Skeletal muscle satellite cell (primary cell): Measurements from ENCODE around the gene RPUSD2.
"Not testable (repeated sequence)": the region's sequence is repeated elsewhere in the genome, so short reads cannot be mapped to it uniquely, and the experiment has no call there.

Experiments
- H3K27me3 ChIP-seq: 2 replicates; pipeline ENCODE4 v1.7.0; 2013; ENCODE audit warnings: low read length; ENCODE audit not compliant: control insufficient read depth, insufficient read depth
- H3K36me3 ChIP-seq: 2 replicates; pipeline ENCODE4 v1.7.0; 2013; ENCODE audit warnings: mild to moderate bottlenecking, control low read depth, low read length; ENCODE audit not compliant: insufficient read depth
- H3K4me1 ChIP-seq: 2 replicates; pipeline ENCODE4 v1.7.0; 2013; ENCODE audit warnings: low read length; ENCODE audit not compliant: control insufficient read depth, insufficient read depth
- H3K4me2 ChIP-seq: 2 replicates; pipeline ENCODE4 v1.7.0; 2013; ENCODE audit warnings: mild to moderate bottlenecking, low read length
- H3K4me3 ChIP-seq: 2 replicates; pipeline ENCODE4 v1.7.0; 2013; ENCODE audit warnings: low read length
- H3K9ac ChIP-seq: 2 replicates; pipeline ENCODE4 v1.7.0; 2013; ENCODE audit warnings: mild to moderate bottlenecking, low read depth, low read length, moderate library complexity
- H3K9me3 ChIP-seq: replicated peaks from 2 replicates; pipeline ENCODE4 v1.7.0; 2013; ENCODE audit warnings: mild to moderate bottlenecking, control low read depth, low read length

RPUSD2 gene

GRCh38 chr15:40575113-40575512, 6.0 kb downstream of the RPUSD2 start:
- Histone ChIP-seq H3K4me3 (no peak overlapping the region), H3K9ac (no peak overlapping the region), H3K27me3 (no peaks in the 10 kb centered on the region), H3K4me2 (no peak overlapping the region), H3K9me3 (no peaks in the 10 kb centered on the region), H3K36me3 (peaks cover 18% of the 10 kb centered on the region), H3K4me1 (peaks cover 7% of the 10 kb centered on the region)

GRCh38 chr15:40576914-40577313, 7.8 kb downstream of the RPUSD2 start:
- not testable (repeated sequence) for H3K9ac ChIP-seq, H3K27me3 ChIP-seq, H3K4me2 ChIP-seq, H3K9me3 ChIP-seq, H3K4me1 ChIP-seq, H3K4me3 ChIP-seq
- peaks cover 10% of the 10 kb centered on the region for H3K36me3 ChIP-seq

GRCh38 chr15:40578892-40579291, 9.8 kb downstream of the RPUSD2 start:
- Histone ChIP-seq H3K9me3 (no peaks in the 10 kb centered on the region), H3K9ac (no peak overlapping the region), H3K36me3 (peaks cover 2% of the 10 kb centered on the region), H3K4me2 (no peak overlapping the region), H3K4me1 (no peaks in the 10 kb centered on the region), H3K4me3 (no peak overlapping the region), H3K27me3 (no peaks in the 10 kb centered on the region)

GRCh38 chr15:40581796-40582195, 12.7 kb downstream of the RPUSD2 start:
- H3K27me3 ChIP-seq, H3K9ac ChIP-seq, H3K36me3 ChIP-seq, H3K4me2 ChIP-seq, H3K4me1 ChIP-seq, H3K4me3 ChIP-seq, H3K9me3 ChIP-seq: not testable (repeated sequence)

GRCh38 chr15:40582726-40583246, 13.7 kb downstream of the RPUSD2 start:
- Histone ChIP-seq H3K9me3 (no peaks in the 10 kb centered on the region), H3K4me2 (peak overlapping the region; percentile 74), H3K27me3 (peaks cover 3% of the 10 kb centered on the region), H3K4me3 (peak overlapping the region; percentile 10), H3K36me3 (no peaks in the 10 kb centered on the region), H3K9ac (no peak overlapping the region), H3K4me1 (no peaks in the 10 kb centered on the region)

- no peak overlapping the region for H3K4me2 ChIP-seq
- H3K9me3 ChIP-seq = no peaks in the 10 kb centered on the region
- no peak overlapping the region for H3K4me3 ChIP-seq
- H3K27me3 ChIP-seq = peaks cover 3% of the 10 kb centered on the region
- H3K36me3 ChIP-seq = no peaks in the 10 kb centered on the region
- no peaks in the 10 kb centered on the region for H3K4me1 ChIP-seq
- H3K9ac ChIP-seq = no peak overlapping the region
Measured at GRCh38 chr15:40584191-40584590, 15.1 kb downstream of the RPUSD2 start.

GRCh38 chr15:40590667-40591050, 21.6 kb downstream of the RPUSD2 start:
- no peaks in the 10 kb centered on the region for H3K4me1 ChIP-seq
- H3K4me2 ChIP-seq = no peak overlapping the region
- H3K9me3 ChIP-seq = no peaks in the 10 kb centered on the region
- H3K4me3 ChIP-seq = no peak overlapping the region
- no peaks in the 10 kb centered on the region for H3K27me3 ChIP-seq
- no peak overlapping the region for H3K9ac ChIP-seq
- no peaks in the 10 kb centered on the region for H3K36me3 ChIP-seq

- Histone ChIP-seq H3K4me3 (no peak overlapping the region), H3K27me3 (no peaks in the 10 kb centered on the region), H3K4me1 (no peaks in the 10 kb centered on the region), H3K9ac (no peak overlapping the region), H3K4me2 (no peak overlapping the region), H3K9me3 (no peaks in the 10 kb centered on the region), H3K36me3 (no peaks in the 10 kb centered on the region)
Measured at GRCh38 chr15:40591389-40591788, 22.3 kb downstream of the RPUSD2 start.

- peak overlapping the region; percentile 14 for H3K4me2 ChIP-seq
- no peaks in the 10 kb centered on the region for H3K4me1 ChIP-seq
- H3K9ac ChIP-seq = no peak overlapping the region
- H3K36me3 ChIP-seq = no peaks in the 10 kb centered on the region
- H3K9me3 ChIP-seq = no peaks in the 10 kb centered on the region
- H3K27me3 ChIP-seq = no peaks in the 10 kb centered on the region
- no peak overlapping the region for H3K4me3 ChIP-seq
Measured at GRCh38 chr15:40593165-40593564, 24.1 kb downstream of the RPUSD2 start.

GRCh38 chr15:40593588-40594428, 24.7 kb downstream of the RPUSD2 start, which contains the start of gene KNL1:
Gene KNL1, plus strand, starts transcription at chr15:40594249. Its CDS starts 8,683 bp downstream, at chr15:40602932.
- H3K9ac ChIP-seq = peak within 1 kb of the TSS; percentile 94
- no peaks in the 10 kb centered on the region for H3K9me3 ChIP-seq
- no peaks in the 10 kb centered on the region for H3K27me3 ChIP-seq
- no peaks in the 10 kb centered on the region for H3K4me1 ChIP-seq
- H3K36me3 ChIP-seq = no peaks in the 10 kb centered on the region
- H3K4me3 ChIP-seq = peak within 1 kb of the TSS; percentile 90
- peak within 1 kb of the TSS; percentile 83 for H3K4me2 ChIP-seq

- Histone ChIP-seq H3K36me3 (no peaks in the 10 kb centered on the region), H3K4me2 (peak overlapping the region; percentile 83), H3K9me3 (no peaks in the 10 kb centered on the region), H3K4me1 (no peaks in the 10 kb centered on the region), H3K4me3 (peak overlapping the region; percentile 90), H3K27me3 (no peaks in the 10 kb centered on the region), H3K9ac (peak overlapping the region; percentile 94)
Measured at GRCh38 chr15:40594429-40594836, 25.3 kb downstream of the RPUSD2 start.

GRCh38 chr15:40595219-40595618, 26.1 kb downstream of the RPUSD2 start:
- H3K4me3 ChIP-seq = peak overlapping the region; percentile 90
- peak overlapping the region; percentile 94 for H3K9ac ChIP-seq
- no peaks in the 10 kb centered on the region for H3K4me1 ChIP-seq
- H3K36me3 ChIP-seq = no peaks in the 10 kb centered on the region
- H3K4me2 ChIP-seq = peak overlapping the region; percentile 83
- H3K27me3 ChIP-seq = no peaks in the 10 kb centered on the region
- H3K9me3 ChIP-seq = no peaks in the 10 kb centered on the region
